Measurements from ENCODE around the gene PAX1. TPM values are rescaled to one million over a fixed set of nuclear protein-coding genes. Genes with fewer than 3 reads are reported as not detected.

The PAX1 gene
- total RNA-seq, 4 donors from 2014 or later, result 0.08 to 0.21 TPM; not detected in 2

DNA sequence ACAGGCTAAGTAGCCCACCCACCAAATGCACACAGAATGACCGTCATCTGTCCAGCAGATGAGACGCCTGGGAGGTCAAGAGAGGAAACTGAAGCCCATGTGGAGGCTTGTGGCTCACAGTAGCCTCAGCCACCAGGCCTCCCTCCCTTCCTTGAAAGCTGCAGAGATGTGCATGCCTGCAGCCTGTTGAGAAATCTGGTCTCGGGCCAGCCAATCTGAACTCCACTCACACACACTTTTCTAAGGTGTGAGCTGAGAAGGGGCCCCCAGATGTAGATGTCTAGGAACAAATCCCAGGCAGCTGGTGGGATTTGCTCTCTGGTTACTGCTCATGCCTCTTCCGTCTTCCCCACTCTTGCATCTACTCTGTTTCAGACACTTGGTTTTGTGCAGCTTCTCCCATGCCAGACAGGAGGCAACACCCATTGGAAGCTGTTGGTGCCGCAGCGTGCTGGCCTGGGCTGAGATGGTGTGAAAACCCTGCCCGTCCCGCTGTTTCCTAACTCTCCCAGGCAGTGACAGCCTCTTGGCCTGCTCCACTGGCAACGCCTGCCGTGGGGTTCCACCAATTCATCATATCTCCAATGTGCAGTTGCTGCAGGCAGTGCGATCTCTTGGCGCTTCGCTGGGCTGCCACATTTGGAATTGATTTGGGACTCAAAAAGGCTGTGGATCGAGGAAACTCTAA lies 24.1 kb upstream of the PAX1 start:
- no peaks in the 10 kb centered on the region for H3K9me3 ChIP-seq
- peak; percentile 78 to 89 for DNase-seq (ENCODE audit: low spot score in 2 of 2)
- no peaks in the 10 kb centered on the region for H3K36me3 ChIP-seq
- peaks cover 18% of the 10 kb centered on the region for H3K4me1 ChIP-seq
- WGBS, result 39% methylated on average over 11 of the region's 14 CpGs
- H3K27ac ChIP-seq, result peak overlapping the region; percentile 64
- H3K27me3 ChIP-seq, result no peaks in the 10 kb centered on the region
- TF ChIP-seq POLR2AphosphoS5 (IDR thresholded peaks at IDR 0.05) (peak in 1 of 3 donors; percentile 47), EP300 (IDR thresholded peaks at IDR 0.05) (no peak)
- H3K4me3 ChIP-seq, result peak overlapping the region; percentile 31

GRCh38 chr20:21681922-21682318 lies 23.5 kb upstream of the PAX1 start:
- TF ChIP-seq POLR2AphosphoS5 (IDR thresholded peaks at IDR 0.05) (no peak), POLR2A (IDR thresholded peaks at IDR 0.05) (no peak), EP300 (IDR thresholded peaks at IDR 0.05) (no peak)
- TF ChIP-seq, protein P1, sequence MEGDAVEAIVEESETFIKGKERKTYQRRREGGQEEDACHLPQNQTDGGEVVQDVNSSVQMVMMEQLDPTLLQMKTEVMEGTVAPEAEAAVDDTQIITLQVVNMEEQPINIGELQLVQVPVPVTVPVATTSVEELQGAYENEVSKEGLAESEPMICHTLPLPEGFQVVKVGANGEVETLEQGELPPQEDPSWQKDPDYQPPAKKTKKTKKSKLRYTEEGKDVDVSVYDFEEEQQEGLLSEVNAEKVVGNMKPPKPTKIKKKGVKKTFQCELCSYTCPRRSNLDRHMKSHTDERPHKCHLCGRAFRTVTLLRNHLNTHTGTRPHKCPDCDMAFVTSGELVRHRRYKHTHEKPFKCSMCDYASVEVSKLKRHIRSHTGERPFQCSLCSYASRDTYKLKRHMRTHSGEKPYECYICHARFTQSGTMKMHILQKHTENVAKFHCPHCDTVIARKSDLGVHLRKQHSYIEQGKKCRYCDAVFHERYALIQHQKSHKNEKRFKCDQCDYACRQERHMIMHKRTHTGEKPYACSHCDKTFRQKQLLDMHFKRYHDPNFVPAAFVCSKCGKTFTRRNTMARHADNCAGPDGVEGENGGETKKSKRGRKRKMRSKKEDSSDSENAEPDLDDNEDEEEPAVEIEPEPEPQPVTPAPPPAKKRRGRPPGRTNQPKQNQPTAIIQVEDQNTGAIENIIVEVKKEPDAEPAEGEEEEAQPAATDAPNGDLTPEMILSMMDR (IDR thresholded peaks at IDR 0.05), result no peak
- Histone ChIP-seq H3K36me3 (no peaks in the 10 kb centered on the region), H3K9me3 (no peaks in the 10 kb centered on the region), H3K27ac (peak overlapping the region; percentile 64), H3K4me1 (peaks cover 18% of the 10 kb centered on the region), H3K27me3 (no peaks in the 10 kb centered on the region), H3K4me3 (peak overlapping the region; percentile 31)
- 41% methylated on average over 10 of the region's 10 CpGs for WGBS
- no peak for DNase-seq (ENCODE audit: low spot score in 2 of 2)

DNA sequence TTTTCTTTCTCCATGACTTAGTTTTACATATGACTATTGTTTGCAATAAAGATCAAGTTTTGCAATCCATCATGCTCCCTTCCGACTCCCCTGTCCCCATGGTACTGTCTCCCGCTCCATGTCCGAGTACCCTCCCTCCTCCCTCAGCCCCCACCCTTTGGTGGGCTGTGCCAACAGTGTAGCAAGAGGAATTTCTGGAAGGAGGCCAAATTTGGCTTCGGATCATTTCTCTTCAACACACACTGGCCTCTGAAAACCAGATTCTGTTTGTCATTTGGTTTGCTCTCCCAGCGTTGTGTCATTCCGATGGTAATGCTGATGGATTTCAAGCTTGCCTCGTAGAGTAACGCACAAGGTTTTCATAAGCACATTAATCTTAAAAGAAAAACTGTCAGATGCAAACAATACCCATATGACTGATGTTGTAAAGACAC lies 22.9 kb upstream of the PAX1 start:
- WGBS, result 44% methylated on average over 8 of the region's 8 CpGs
- peak in 1 of 2 donors; percentile 82 for DNase-seq (ENCODE audit: low spot score in 2 of 2)
- Histone ChIP-seq H3K36me3 (no peaks in the 10 kb centered on the region), H3K27ac (peak overlapping the region; percentile 64), H3K4me3 (peak overlapping the region; percentile 31), H3K4me1 (peaks cover 18% of the 10 kb centered on the region), H3K27me3 (no peaks in the 10 kb centered on the region), H3K9me3 (no peaks in the 10 kb centered on the region)
- TF ChIP-seq POLR2AphosphoS5 (IDR thresholded peaks at IDR 0.05), result no peak
- TF ChIP-seq, protein P1 (IDR thresholded peaks at IDR 0.05), result no peak
- TF ChIP-seq POLR2A (IDR thresholded peaks at IDR 0.05), result no peak
- no peak for TF ChIP-seq EP300 (IDR thresholded peaks at IDR 0.05)

DNA sequence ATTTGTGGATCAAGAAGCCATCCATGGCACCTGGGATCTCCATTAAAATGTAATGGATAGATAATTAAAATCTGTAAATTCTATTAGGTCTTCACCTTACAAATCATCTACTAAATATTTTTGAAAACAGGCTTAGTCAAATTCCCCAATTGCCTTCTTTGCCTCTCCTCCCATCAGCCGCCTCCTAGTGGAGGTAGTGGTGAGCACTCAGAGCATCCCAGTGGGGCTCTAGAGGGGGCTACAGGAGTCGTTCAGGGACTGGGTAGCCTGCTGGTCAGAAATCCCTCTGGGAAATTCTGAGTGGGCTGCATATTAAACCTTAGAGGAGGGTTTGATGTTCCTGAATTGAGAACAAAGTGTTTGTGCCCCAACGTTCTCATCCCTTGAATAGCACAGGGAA lies 20.8 kb upstream of the PAX1 start:
- TF ChIP-seq, protein P1 (IDR thresholded peaks at IDR 0.05), result no peak
- TF ChIP-seq EP300 (IDR thresholded peaks at IDR 0.05) (no peak), POLR2AphosphoS5 (IDR thresholded peaks at IDR 0.05) (no peak), POLR2A (IDR thresholded peaks at IDR 0.05) (no peak)
- Histone ChIP-seq H3K9me3 (no peaks in the 10 kb centered on the region), H3K4me1 (peaks cover 18% of the 10 kb centered on the region), H3K27me3 (no peaks in the 10 kb centered on the region), H3K4me3 (no peak overlapping the region), H3K36me3 (no peaks in the 10 kb centered on the region), H3K27ac (no peak overlapping the region)
- no peak for DNase-seq (ENCODE audit: low spot score in 2 of 2)
- WGBS, result 62% methylated on average over 3 of the region's 3 CpGs

DNA sequence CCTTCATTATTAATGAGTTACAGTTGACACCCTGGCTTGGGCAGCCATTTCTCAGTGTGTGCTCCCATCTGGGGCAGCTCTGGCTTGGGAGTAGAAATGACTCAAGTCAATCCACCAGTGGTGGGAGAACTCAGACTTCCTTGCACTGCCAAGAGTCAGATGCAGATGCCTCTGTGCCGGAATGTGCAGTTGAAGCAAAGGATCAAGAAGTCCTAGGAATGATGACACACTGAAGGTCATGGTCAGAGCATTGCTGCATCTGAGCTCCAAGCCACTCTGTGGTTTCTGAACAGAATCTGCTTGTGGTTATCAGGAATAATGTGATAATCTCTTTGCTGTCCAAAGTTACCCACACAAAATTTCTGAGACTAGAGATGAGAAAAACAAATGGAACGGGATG lies 19.5 kb upstream of the PAX1 start:
- 59% methylated on average over 2 of the region's 2 CpGs for WGBS
- no peak for DNase-seq (ENCODE audit: low spot score in 2 of 2)
- no peaks in the 10 kb centered on the region for H3K27me3 ChIP-seq
- H3K4me1 ChIP-seq, result peaks cover 17% of the 10 kb centered on the region
- H3K4me3 ChIP-seq, result no peak overlapping the region
- H3K27ac ChIP-seq, result no peak overlapping the region
- H3K36me3 ChIP-seq, result no peaks in the 10 kb centered on the region
- TF ChIP-seq POLR2AphosphoS5 (IDR thresholded peaks at IDR 0.05), result no peak
- H3K9me3 ChIP-seq, result no peaks in the 10 kb centered on the region

- H3K27me3 ChIP-seq, result peaks cover 51% of the 10 kb centered on the region
- 37% methylated on average over 8 of the region's 8 CpGs for WGBS
- H3K4me3 ChIP-seq, result no peak overlapping the region
- H3K4me1 ChIP-seq, result no peaks in the 10 kb centered on the region
- H3K27ac ChIP-seq, result no peak overlapping the region
- H3K36me3 ChIP-seq, result no peaks in the 10 kb centered on the region
- no peak for DNase-seq (ENCODE audit: low spot score in 2 of 2)
- no peak for TF ChIP-seq POLR2AphosphoS5 (IDR thresholded peaks at IDR 0.05)
- TF ChIP-seq, protein P1 (IDR thresholded peaks at IDR 0.05), result no peak
- TF ChIP-seq EP300 (IDR thresholded peaks at IDR 0.05), result no peak
- no peak for TF ChIP-seq POLR2A (IDR thresholded peaks at IDR 0.05)
- no peaks in the 10 kb centered on the region for H3K9me3 ChIP-seq
Measured at GRCh38 chr20:21693322-21693721, 12.1 kb upstream of the PAX1 start.

All from suprapubic skin (tissue), 4 donors.